ENCODE results near the gene TNMD. TPM values are rescaled to one million over a fixed set of nuclear protein-coding genes. Genes with fewer than 3 reads are reported as not detected.

Gene TNMD
- total RNA-seq, 1 donor from 2014 or later, result not detected

DNA sequence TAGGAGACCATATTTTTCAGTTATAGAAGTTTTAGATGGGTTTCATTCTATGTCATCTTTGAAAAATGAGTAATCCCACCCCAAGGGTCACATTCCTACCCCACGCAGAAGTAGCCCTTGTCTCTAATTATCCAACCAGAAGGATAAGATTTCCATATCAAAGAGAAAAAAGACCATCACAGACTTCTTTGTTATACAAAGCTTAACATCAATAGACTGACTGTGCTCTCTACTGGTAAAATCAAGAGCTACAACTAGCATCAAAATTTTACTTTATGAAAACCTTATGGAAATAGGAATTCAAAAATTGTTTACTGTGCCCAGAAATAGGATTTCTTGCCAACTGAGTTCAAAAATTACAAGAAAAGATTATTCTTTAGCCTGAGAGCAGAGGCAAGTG, 24.9 kb downstream of the TNMD start:
- no peak for FAIRE-seq
- H3K36me3 ChIP-seq (ENCODE audit: control insufficient read depth, insufficient read depth, low read length), result no peaks in the 10 kb centered on the region

DNA sequence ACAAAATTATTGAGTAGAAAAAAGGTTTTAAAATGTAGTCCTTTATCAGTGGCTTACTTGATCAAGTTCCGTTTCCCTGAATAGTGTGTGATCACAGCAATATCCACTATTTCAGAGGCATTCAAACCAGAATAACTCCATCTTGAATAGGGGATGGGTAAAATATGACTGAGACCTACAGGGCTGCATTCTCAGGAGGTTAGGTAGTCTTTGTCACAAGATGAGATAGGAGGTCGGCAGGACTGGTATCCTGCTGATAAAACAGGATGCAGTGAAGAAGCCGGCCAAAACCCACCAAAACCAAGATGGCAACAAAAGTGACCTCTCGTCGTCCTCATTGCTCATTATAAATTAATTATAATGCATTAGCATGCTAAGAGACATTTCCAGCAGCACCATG, 27.2 kb downstream of the TNMD start:
- FAIRE-seq (no peak), DNase-seq (ENCODE audit: low read depth) (no peak)
- H3K4me3 ChIP-seq (ENCODE audit: low read depth, low read length), result no peak overlapping the region
- TF ChIP-seq, protein P1, sequence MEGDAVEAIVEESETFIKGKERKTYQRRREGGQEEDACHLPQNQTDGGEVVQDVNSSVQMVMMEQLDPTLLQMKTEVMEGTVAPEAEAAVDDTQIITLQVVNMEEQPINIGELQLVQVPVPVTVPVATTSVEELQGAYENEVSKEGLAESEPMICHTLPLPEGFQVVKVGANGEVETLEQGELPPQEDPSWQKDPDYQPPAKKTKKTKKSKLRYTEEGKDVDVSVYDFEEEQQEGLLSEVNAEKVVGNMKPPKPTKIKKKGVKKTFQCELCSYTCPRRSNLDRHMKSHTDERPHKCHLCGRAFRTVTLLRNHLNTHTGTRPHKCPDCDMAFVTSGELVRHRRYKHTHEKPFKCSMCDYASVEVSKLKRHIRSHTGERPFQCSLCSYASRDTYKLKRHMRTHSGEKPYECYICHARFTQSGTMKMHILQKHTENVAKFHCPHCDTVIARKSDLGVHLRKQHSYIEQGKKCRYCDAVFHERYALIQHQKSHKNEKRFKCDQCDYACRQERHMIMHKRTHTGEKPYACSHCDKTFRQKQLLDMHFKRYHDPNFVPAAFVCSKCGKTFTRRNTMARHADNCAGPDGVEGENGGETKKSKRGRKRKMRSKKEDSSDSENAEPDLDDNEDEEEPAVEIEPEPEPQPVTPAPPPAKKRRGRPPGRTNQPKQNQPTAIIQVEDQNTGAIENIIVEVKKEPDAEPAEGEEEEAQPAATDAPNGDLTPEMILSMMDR (IDR thresholded peaks at IDR 0.05; ENCODE audit: insufficient read depth, low read length, severe bottlenecking), result no peak
- H3K36me3 ChIP-seq (ENCODE audit: control insufficient read depth, insufficient read depth, low read length), result no peaks in the 10 kb centered on the region
- no peaks in the 10 kb centered on the region for H3K27me3 ChIP-seq (ENCODE audit: control insufficient read depth, insufficient read depth, low read length)

More for the DNA sequence above, 24.9 kb downstream of the TNMD start:
- no peak for DNase-seq (ENCODE audit: low read depth)
- Histone ChIP-seq H3K4me3 (ENCODE audit: low read depth, low read length) (no peak overlapping the region), H3K27me3 (ENCODE audit: control insufficient read depth, insufficient read depth, low read length) (no peaks in the 10 kb centered on the region)
- TF ChIP-seq, protein P1 (IDR thresholded peaks at IDR 0.05; ENCODE audit: insufficient read depth, low read length, severe bottlenecking), result no peak

DNA sequence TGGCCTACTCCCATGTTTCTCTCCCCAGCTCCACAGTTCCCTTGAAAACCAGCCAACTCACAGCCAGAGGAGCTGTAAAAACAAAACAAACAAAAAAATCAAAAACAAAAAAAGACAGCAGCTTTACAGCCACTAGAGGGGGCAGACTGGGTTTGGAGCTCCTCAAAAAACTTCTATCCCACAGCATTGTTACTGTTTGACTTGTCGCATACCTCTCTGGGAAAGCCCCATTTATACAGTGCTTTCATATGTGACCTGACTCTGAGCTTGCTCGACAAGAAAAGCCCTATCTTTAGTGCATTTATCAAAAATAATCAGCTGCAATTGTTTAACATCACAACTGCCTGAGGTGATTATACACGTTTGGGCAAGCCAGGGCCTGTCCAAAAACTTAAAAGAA, 30.3 kb downstream of the TNMD start:
- H3K27me3 ChIP-seq (ENCODE audit: control insufficient read depth, insufficient read depth, low read length), result no peaks in the 10 kb centered on the region
- H3K36me3 ChIP-seq (ENCODE audit: control insufficient read depth, insufficient read depth, low read length), result no peaks in the 10 kb centered on the region
- DNase-seq (ENCODE audit: low read depth) (peak; percentile 59), FAIRE-seq (no peak)
- TF ChIP-seq, protein P1 (IDR thresholded peaks at IDR 0.05; ENCODE audit: insufficient read depth, low read length, severe bottlenecking), result peak; percentile 46
- no peak overlapping the region for H3K4me3 ChIP-seq (ENCODE audit: low read depth, low read length)

DNA sequence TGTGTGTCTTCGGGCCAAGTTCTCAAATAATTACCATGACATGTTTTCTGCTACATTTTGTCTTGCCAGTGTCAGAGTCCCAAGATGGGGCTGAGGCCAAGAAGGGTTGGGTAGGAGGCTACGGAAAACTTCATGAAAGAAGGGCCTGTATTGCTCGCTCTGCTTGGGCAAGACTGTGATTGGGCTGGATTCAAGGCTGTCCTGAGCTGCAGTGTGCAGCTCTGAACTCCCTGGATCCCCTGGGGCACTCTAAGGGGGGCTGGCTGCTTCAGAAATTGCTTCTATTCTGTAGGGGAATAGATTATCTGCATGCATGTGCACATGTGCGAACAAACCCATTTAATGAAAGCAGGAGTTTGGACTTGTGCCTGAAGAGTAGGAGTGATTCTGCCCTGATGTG, 38.3 kb downstream of the TNMD start:
- Histone ChIP-seq H3K4me3 (ENCODE audit: low read depth, low read length) (no peak overlapping the region), H3K36me3 (ENCODE audit: control insufficient read depth, insufficient read depth, low read length) (no peaks in the 10 kb centered on the region), H3K27me3 (ENCODE audit: control insufficient read depth, insufficient read depth, low read length) (no peaks in the 10 kb centered on the region)
- TF ChIP-seq, protein P1 (IDR thresholded peaks at IDR 0.05; ENCODE audit: insufficient read depth, low read length, severe bottlenecking), result no peak
- DNase-seq (ENCODE audit: low read depth) (no peak), FAIRE-seq (no peak)

DNA sequence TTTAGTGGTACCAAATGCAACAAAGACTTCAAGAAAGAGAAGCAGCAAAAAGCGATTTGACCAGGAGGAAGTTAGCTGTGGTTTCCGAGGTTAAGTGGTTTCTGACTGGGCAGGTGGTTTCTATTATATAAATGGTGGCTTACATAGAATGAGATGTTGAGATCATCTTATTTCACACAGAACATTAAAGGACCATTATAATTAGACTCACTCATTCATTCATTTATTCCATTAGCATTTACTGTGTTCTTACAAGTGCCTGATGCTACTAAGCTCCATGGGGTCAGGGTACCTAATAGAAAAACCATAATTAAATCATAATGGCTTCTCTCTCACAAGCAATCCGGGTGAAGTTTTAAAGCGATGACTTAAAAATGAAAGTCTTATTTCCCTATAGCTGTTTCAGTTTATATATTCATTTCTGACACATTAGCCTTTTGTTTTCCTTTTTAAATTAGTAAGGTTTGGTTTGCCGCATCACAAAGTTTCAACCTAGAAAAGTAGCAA, 41.3 kb downstream of the TNMD start:
- no peak for FAIRE-seq
- Histone ChIP-seq H3K36me3 (ENCODE audit: control insufficient read depth, insufficient read depth, low read length) (no peaks in the 10 kb centered on the region), H3K27me3 (ENCODE audit: control insufficient read depth, insufficient read depth, low read length) (no peaks in the 10 kb centered on the region), H3K4me3 (ENCODE audit: low read depth, low read length) (no peak overlapping the region)
- TF ChIP-seq, protein P1 (IDR thresholded peaks at IDR 0.05; ENCODE audit: insufficient read depth, low read length, severe bottlenecking), result no peak
- no peak for DNase-seq (ENCODE audit: low read depth)

DNA sequence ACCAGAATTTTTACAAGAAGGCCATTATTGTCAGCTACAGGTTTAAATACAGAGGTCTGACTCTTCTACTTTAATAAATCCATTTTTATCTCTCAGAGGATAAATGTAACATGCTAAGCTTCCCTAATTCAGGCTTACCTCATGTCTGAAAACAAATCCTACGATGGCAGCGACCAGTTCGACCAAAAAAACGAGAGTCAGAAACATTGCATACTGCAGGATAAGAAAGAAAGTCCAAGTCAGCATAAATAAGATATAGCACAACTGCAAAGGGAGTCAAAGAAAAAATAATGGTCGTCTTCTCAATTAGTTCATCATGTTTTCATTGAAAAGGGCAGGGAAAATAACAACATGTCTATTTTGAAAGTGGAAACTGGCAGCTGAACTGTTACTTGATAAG, 50.3 kb downstream of the TNMD start:
- FAIRE-seq (no peak), DNase-seq (ENCODE audit: low read depth) (no peak)
- H3K4me3 ChIP-seq (ENCODE audit: low read depth, low read length), result no peak overlapping the region
- no peaks in the 10 kb centered on the region for H3K36me3 ChIP-seq (ENCODE audit: control insufficient read depth, insufficient read depth, low read length)
- no peaks in the 10 kb centered on the region for H3K27me3 ChIP-seq (ENCODE audit: control insufficient read depth, insufficient read depth, low read length)
- TF ChIP-seq, protein P1 (IDR thresholded peaks at IDR 0.05; ENCODE audit: insufficient read depth, low read length, severe bottlenecking), result no peak

All from bronchial epithelial cell (primary cell).